HepG2 (cell line): Measurements from ENCODE around the gene SLC50A1. TPM values are rescaled to one million over a fixed set of nuclear protein-coding genes. Genes with fewer than 3 reads are reported as not detected.

Experiments
- ATF7 ChIP-seq, 2 experiments: fragments of 450-650 bp in 1 of 2; sonication (generic) in 1 of 2; formaldehyde crosslinking in 1 of 2; IDR thresholded peaks; 2 replicates each; pipeline versions ENCODE4 v1.4.0 to v1.6.1; 2016 to 2020; ENCODE audit warnings: antibody characterized with exemption in 1 of 2, mild to moderate bottlenecking in 1 of 2, missing genetic modification reagents in 1 of 2
- BHLHE40 ChIP-seq: IDR thresholded peaks from 2 replicates; pipeline ENCODE4 v1.6.1; 2011; ENCODE audit warnings: low read length, improper control_type of control experiment
- CBFB ChIP-seq: sonication (generic); formaldehyde crosslinking; IDR thresholded peaks from 2 replicates; pipeline ENCODE4 v1.4.0; 2020; ENCODE audit warnings: missing genetic modification reagents
- CEBPG ChIP-seq: IDR thresholded peaks from 2 replicates; pipeline ENCODE4 v1.6.1; 2016
- ELF3 ChIP-seq: IDR thresholded peaks from 2 replicates; pipeline ENCODE4 v1.6.1; 2016; ENCODE audit warnings: missing genetic modification reagents, missing compliant biosample characterization
- HMG20A ChIP-seq: IDR thresholded peaks from 2 replicates; pipeline ENCODE4 v1.6.1; 2016; ENCODE audit warnings: borderline replicate concordance
- IKZF4 ChIP-seq: sonication (generic); formaldehyde crosslinking; IDR thresholded peaks from 2 replicates; pipeline ENCODE4 v1.5.1; 2020; ENCODE audit warnings: borderline replicate concordance, mild to moderate bottlenecking, low read depth, missing genetic modification reagents; ENCODE audit errors: not compliant biosample characterization
- IRX3 ChIP-seq: sonication (generic); formaldehyde crosslinking; IDR thresholded peaks from 2 replicates; pipeline ENCODE4 v1.8.1; 2023; ENCODE audit warnings: mild to moderate bottlenecking, low read depth, missing genetic modification reagents, borderline replicate concordance
- KLF16 ChIP-seq, 2 experiments: sonication (generic) in 1 of 2; formaldehyde crosslinking in 1 of 2; IDR thresholded peaks; 2 replicates each; pipeline versions ENCODE4 v1.6.1 to v1.8.0; 2016 to 2023; ENCODE audit warnings: missing genetic modification reagents in 2 of 2, missing compliant biosample characterization in 1 of 2
- PAX8 ChIP-seq: sonication (generic); formaldehyde crosslinking; IDR thresholded peaks from 2 replicates; pipeline ENCODE4 v1.8.0; 2022; ENCODE audit warnings: mild to moderate bottlenecking, missing genetic modification reagents, borderline replicate concordance
- PHF8 ChIP-seq: sonication (generic); formaldehyde crosslinking; IDR thresholded peaks from 2 replicates; pipeline ENCODE4 v1.5.0; 2020; ENCODE audit warnings: missing genetic modification reagents
- PRMT3 ChIP-seq: sonication (generic); formaldehyde crosslinking; IDR thresholded peaks from 2 replicates; pipeline ENCODE4 v1.8.1; 2022; ENCODE audit warnings: low read depth, mild to moderate bottlenecking, moderate library complexity, missing genetic modification reagents, borderline replicate concordance
- RAD51 ChIP-seq: fragments of 450-650 bp; IDR thresholded peaks from 2 replicates; pipeline ENCODE4 v1.6.1; 2016; ENCODE audit warnings: borderline replicate concordance
- SMAD1 ChIP-seq: sonication (generic); formaldehyde crosslinking; IDR thresholded peaks from 2 replicates; pipeline ENCODE4 v1.4.0; 2020; ENCODE audit warnings: missing genetic modification reagents, low read depth, mild to moderate bottlenecking, borderline replicate concordance
- TAF1 ChIP-seq: sonication (generic); formaldehyde crosslinking; IDR thresholded peaks from 2 replicates; pipeline ENCODE4 v1.4.0; 2020; ENCODE audit warnings: missing genetic modification reagents
- ZFY ChIP-seq: sonication (generic); formaldehyde crosslinking; IDR thresholded peaks from 2 replicates; pipeline ENCODE4 v1.4.0; 2020; ENCODE audit warnings: missing genetic modification reagents
- ZNF124 ChIP-seq: sonication (generic); formaldehyde crosslinking; IDR thresholded peaks from 2 replicates; pipeline ENCODE4 v1.4.0; 2020; ENCODE audit warnings: missing genetic modification reagents
- ZNF260 ChIP-seq: sonication (generic); formaldehyde crosslinking; IDR thresholded peaks from 2 replicates; pipeline ENCODE4 v1.4.0; 2020; ENCODE audit warnings: missing genetic modification reagents, low read depth, mild to moderate bottlenecking, borderline replicate concordance
- ZNF7 ChIP-seq: IDR thresholded peaks from 2 replicates; pipeline ENCODE4 v1.6.1; 2016; ENCODE audit warnings: missing biosample characterization, missing genetic modification reagents
- polyA plus RNA-seq, 8 experiments: library from polyadenylated mRNA; depleted of rRNA in 3 of 8; stranded (reverse) in 7 of 8; unstranded in 1 of 8; fragments of >200 nt; fragmentation: Illumina TruSeq in 4 of 8; extraction: Trizol in 4 of 8; gene quantifications; 2 replicates each; pipeline versions ENCODE4 v1.2.1 to v1.2.3, GENCODE V29; 2011 to 2016; ENCODE audit warnings: low read depth in 4 of 8, missing spikeins in 1 of 8, mixed read lengths in 1 of 8; ENCODE audit not compliant: insufficient read depth in 1 of 8
- total RNA-seq, 5 experiments: library from RNA; depleted of rRNA; stranded (reverse); fragments of >200 nt; fragmentation: Illumina TruSeq; extraction: Trizol; gene quantifications; 2 replicates each; pipeline ENCODE4 v1.2.3, GENCODE V29; 2016; ENCODE audit warnings: low read depth in 1 of 5
- TF ChIP-seq, protein P1 (sequence below): sonication (generic); formaldehyde crosslinking; IDR thresholded peaks from 2 replicates; pipeline ENCODE4 v1.4.0; 2020; ENCODE audit warnings: missing genetic modification reagents
- TF ChIP-seq, protein P2 (sequence below): sonication (generic); formaldehyde crosslinking; IDR thresholded peaks from 2 replicates; pipeline ENCODE4 v1.4.0; 2020; ENCODE audit warnings: missing genetic modification reagents, mild to moderate bottlenecking, borderline replicate concordance
- TF ChIP-seq, protein P3 (sequence below): sonication (generic); formaldehyde crosslinking; IDR thresholded peaks from 2 replicates; pipeline ENCODE4; 2020; ENCODE audit warnings: missing genetic modification reagents, mild to moderate bottlenecking, borderline replicate concordance
- TF ChIP-seq, protein P4 (sequence below): sonication (generic); formaldehyde crosslinking; IDR thresholded peaks from 2 replicates; pipeline ENCODE4 v1.5.1; 2020; ENCODE audit warnings: mild to moderate bottlenecking, moderate library complexity, missing genetic modification reagents

SLC50A1 gene
- total and polyA plus RNA-seq, 2 of the 13 experiments (the other 11 are each of a cell fraction or from before 2014, with no cell fraction given) = 22.5 to 46.8 TPM

DNA sequence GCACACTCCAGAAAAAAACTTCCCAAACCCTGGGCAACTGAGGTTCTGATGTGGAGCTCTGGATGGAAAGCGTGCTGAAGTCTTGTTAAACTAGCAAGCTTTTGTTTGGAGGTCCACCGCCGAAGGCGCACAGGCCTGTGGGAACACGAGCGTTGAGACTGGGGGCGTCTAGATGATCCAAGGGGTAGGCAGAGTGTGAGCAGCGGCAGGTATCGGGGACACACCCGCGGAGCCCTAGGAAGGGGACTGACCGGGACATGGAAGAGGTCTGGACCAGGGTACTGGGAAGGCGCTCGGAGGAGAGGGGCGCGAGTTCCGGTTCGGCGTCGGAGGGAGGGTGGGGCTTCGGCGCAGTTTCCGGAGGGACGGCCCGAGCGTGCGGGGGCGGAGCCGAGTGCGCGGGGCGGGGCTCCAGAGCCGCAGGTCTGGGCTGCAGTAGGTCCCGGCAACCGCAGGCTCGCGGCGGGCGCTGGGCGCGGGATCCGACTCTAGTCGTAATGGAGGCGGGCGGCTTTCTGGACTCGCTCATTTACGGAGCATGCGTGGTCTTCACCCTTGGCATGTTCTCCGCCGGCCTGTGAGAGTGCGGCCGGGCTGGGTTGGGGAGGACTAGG lies at the start of gene SLC50A1 (continued):
- TF ChIP-seq, protein P1, sequence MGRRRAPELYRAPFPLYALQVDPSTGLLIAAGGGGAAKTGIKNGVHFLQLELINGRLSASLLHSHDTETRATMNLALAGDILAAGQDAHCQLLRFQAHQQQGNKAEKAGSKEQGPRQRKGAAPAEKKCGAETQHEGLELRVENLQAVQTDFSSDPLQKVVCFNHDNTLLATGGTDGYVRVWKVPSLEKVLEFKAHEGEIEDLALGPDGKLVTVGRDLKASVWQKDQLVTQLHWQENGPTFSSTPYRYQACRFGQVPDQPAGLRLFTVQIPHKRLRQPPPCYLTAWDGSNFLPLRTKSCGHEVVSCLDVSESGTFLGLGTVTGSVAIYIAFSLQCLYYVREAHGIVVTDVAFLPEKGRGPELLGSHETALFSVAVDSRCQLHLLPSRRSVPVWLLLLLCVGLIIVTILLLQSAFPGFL (CRISPR knock-in tag) = no peak
- TF ChIP-seq ZNF260 (CRISPR knock-in tag) (no peak), PRMT3 (no peak), KLF16 (CRISPR knock-in tag; IDR thresholded peaks at IDR 0.05) (peak in 1 of 2 experiments; percentile 65; a peak in 1 of 4 replicates), ZNF124 (0 out of 2 replicates have a peak, but pooled peaks have one; percentile 26), BHLHE40 (peak; percentile 42), CBFB (peak; percentile 65; the same call in 1 of the 2 replicates), SMAD1 (CRISPR knock-in tag) (no peak; the same call in 1 of the 2 replicates), PHF8 (CRISPR knock-in tag) (peak; percentile 67), HMG20A (CRISPR knock-in tag) (no peak), CEBPG (peak; percentile 11; the same call in 1 of the 2 replicates), RAD51 (no peak), PAX8 (CRISPR knock-in tag) (0 out of 2 replicates have a peak, but pooled peaks have one; percentile 91), ZFY (CRISPR knock-in tag) (peak; percentile 48), ZNF7 (peak; percentile 41; the same call in 1 of the 2 replicates), IKZF4 (CRISPR knock-in tag) (peak; percentile 49), ELF3 (no peak; the same call in 1 of the 2 replicates), IRX3 (CRISPR knock-in tag) (peak; percentile 35; the same call in 1 of the 2 replicates), ATF7 (IDR thresholded peaks at IDR 0.05) (no peak), ATF7 (CRISPR knock-in tag; IDR thresholded peaks at IDR 0.05) (peak; percentile 51), TAF1 (CRISPR knock-in tag) (peak; percentile 69)
- TF ChIP-seq, protein P2, sequence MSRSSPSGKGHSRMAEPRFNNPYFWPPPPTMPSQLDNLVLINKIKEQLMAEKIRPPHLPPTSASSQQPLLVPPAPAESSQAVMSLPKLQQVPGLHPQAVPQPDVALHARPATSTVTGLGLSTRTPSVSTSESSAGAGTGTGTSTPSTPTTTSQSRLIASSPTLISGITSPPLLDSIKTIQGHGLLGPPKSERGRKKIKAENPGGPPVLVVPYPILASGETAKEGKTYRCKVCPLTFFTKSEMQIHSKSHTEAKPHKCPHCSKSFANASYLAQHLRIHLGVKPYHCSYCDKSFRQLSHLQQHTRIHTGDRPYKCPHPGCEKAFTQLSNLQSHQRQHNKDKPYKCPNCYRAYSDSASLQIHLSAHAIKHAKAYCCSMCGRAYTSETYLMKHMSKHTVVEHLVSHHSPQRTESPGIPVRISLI (CRISPR knock-in tag) = 0 out of 2 replicates have a peak, but pooled peaks have one; percentile 59
- TF ChIP-seq, protein P3, sequence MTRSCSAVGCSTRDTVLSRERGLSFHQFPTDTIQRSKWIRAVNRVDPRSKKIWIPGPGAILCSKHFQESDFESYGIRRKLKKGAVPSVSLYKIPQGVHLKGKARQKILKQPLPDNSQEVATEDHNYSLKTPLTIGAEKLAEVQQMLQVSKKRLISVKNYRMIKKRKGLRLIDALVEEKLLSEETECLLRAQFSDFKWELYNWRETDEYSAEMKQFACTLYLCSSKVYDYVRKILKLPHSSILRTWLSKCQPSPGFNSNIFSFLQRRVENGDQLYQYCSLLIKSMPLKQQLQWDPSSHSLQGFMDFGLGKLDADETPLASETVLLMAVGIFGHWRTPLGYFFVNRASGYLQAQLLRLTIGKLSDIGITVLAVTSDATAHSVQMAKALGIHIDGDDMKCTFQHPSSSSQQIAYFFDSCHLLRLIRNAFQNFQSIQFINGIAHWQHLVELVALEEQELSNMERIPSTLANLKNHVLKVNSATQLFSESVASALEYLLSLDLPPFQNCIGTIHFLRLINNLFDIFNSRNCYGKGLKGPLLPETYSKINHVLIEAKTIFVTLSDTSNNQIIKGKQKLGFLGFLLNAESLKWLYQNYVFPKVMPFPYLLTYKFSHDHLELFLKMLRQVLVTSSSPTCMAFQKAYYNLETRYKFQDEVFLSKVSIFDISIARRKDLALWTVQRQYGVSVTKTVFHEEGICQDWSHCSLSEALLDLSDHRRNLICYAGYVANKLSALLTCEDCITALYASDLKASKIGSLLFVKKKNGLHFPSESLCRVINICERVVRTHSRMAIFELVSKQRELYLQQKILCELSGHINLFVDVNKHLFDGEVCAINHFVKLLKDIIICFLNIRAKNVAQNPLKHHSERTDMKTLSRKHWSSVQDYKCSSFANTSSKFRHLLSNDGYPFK = no peak; the same call in 1 of the 2 replicates
- TF ChIP-seq, protein P4, sequence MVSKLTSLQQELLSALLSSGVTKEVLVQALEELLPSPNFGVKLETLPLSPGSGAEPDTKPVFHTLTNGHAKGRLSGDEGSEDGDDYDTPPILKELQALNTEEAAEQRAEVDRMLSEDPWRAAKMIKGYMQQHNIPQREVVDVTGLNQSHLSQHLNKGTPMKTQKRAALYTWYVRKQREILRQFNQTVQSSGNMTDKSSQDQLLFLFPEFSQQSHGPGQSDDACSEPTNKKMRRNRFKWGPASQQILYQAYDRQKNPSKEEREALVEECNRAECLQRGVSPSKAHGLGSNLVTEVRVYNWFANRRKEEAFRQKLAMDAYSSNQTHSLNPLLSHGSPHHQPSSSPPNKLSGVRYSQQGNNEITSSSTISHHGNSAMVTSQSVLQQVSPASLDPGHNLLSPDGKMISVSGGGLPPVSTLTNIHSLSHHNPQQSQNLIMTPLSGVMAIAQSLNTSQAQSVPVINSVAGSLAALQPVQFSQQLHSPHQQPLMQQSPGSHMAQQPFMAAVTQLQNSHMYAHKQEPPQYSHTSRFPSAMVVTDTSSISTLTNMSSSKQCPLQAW = peak; percentile 70; the same call in 1 of the 2 replicates
